A673 (cell line): ENCODE data around the gene CCDC78. TPM values are rescaled to one million over a fixed set of nuclear protein-coding genes. Genes with fewer than 3 reads are reported as not detected.
A peak's percentile ranks its signal among the peaks of the same experiment; 100 is the strongest.
"Not testable (repeated sequence)": the region's sequence is repeated elsewhere in the genome, so short reads cannot be mapped to it uniquely, and the experiment has no call there.

Experiments used
- BruUV-seq: library from RNA; stranded (reverse); fragments of 400-500 nt; replicated peaks from 2 replicates; lab custom pipeline; 2021; lab: Mats Ljungman, UMichigan
- CTCF ChIA-PET: fragments of 300-600 bp; sonication (Branson Sonifier 250); formaldehyde crosslinking; loops from one replicate; lab custom pipeline; 2022; ENCODE audit warnings: antibody characterized with exemption; lab: Charles Lee
- POLR2A ChIA-PET: fragments of 300-600 bp; sonication (Branson Sonifier 250); formaldehyde crosslinking; loops from one replicate; lab custom pipeline; 2022; ENCODE audit warnings: antibody characterized with exemption; ENCODE audit not compliant: low non-redundant PET; lab: Charles Lee
- DNase-seq: peaks from one replicate; pipeline ENCODE4 v3.0.0-alpha.2; 2015; ENCODE audit warnings: low spot score
- H3K27ac ChIP-seq: fragments of 200-600 bp; sonication (generic); 2 replicates; pipeline ENCODE4 v1.5.1; 2016; ENCODE audit warnings: mixed run types, low read depth, mild to moderate bottlenecking, mixed read lengths, antibody characterized with exemption, low read length; ENCODE audit not compliant: poor library complexity, severe bottlenecking
- H3K27me3 ChIP-seq: fragments of 200-600 bp; sonication (generic); replicated peaks from 2 replicates; pipeline ENCODE4 v1.6.1; 2017; ENCODE audit warnings: mixed run types, low read depth, mild to moderate bottlenecking, mixed read lengths, antibody characterized with exemption, low read length; ENCODE audit not compliant: insufficient read depth, poor library complexity
- H3K36me3 ChIP-seq: fragments of 200-600 bp; sonication (generic); 2 replicates; pipeline ENCODE4 v1.6.1; 2016; ENCODE audit warnings: mixed run types, mild to moderate bottlenecking, mixed read lengths, antibody characterized with exemption, low read length; ENCODE audit not compliant: insufficient read depth, poor library complexity, severe bottlenecking
- H3K4me1 ChIP-seq: fragments of 200-600 bp; sonication (generic); 2 replicates; pipeline ENCODE4 v1.6.1; 2017; ENCODE audit warnings: mixed run types, mild to moderate bottlenecking, mixed read lengths, antibody characterized with exemption, low read length; ENCODE audit not compliant: insufficient read depth, poor library complexity, severe bottlenecking
- H3K4me3 ChIP-seq: fragments of 200-600 bp; sonication (generic); 2 replicates; pipeline ENCODE4 v1.5.1; 2016; ENCODE audit warnings: low read depth, mixed run types, mild to moderate bottlenecking, mixed read lengths, low read length; ENCODE audit not compliant: poor library complexity, severe bottlenecking
- H3K9me3 ChIP-seq: fragments of 200-600 bp; sonication (generic); 2 replicates; pipeline ENCODE4 v1.6.1; 2016; ENCODE audit warnings: mixed run types, low read depth, mild to moderate bottlenecking, mixed read lengths, antibody characterized with exemption, low read length; ENCODE audit not compliant: poor library complexity, severe bottlenecking
- CTCF ChIP-seq: fragments of 300-800, 200-600 bp; sonication (generic); conservative IDR thresholded peaks from 2 replicates; pipeline ENCODE4 v1.5.1; 2017; ENCODE audit warnings: low read depth, mild to moderate bottlenecking, antibody characterized with exemption, low read length, moderate library complexity, mixed read lengths
- EZH2 ChIP-seq: fragments of 200-600 bp; sonication (generic); IDR thresholded peaks from 2 replicates; pipeline ENCODE4 v1.6.1; 2017; ENCODE audit warnings: borderline replicate concordance, low read depth, mild to moderate bottlenecking, mixed read lengths, antibody characterized with exemption, low read length; ENCODE audit not compliant: poor library complexity, severe bottlenecking
- intact Hi-C: fragments of 100-400 bp; cut with micrococcal nuclease; formaldehyde crosslinking; loops from one replicate; pipeline ENCODE4 v1.10.0; 2022; ENCODE audit not compliant: unreplicated experiment
- total RNA-seq: library from RNA; stranded (reverse); gene quantifications from 2 replicates; pipeline ENCODE4 v1.2.3, GENCODE V29; 2021

Gene CCDC78
- total RNA-seq, 1 experiment from 2014 or later: 0.28 TPM

GRCh38 chr16:746637-747036 is 20.4 kb upstream of the CCDC78 start:
- H3K9me3 ChIP-seq: no peaks in the 10 kb centered on the region
- ChIA-PET CTCF (no interaction called here), POLR2A (no interaction called here)
- no TSS peak for BruUV-seq
- no peaks in the 10 kb centered on the region for H3K36me3 ChIP-seq
- intact Hi-C loops: no loop called here
- DNase-seq: no peak
- no peak overlapping the region for H3K4me3 ChIP-seq
- no peaks in the 10 kb centered on the region for H3K27me3 ChIP-seq
- TF ChIP-seq CTCF (no peak), EZH2 (no peak)
- no peak overlapping the region for H3K27ac ChIP-seq
- H3K4me1 ChIP-seq: no peaks in the 10 kb centered on the region

GRCh38 chr16:745739-746138 is 19.5 kb upstream of the CCDC78 start:
- no peaks in the 10 kb centered on the region for H3K36me3 ChIP-seq
- intact Hi-C loops: no loop called here
- no peak for DNase-seq
- H3K27ac ChIP-seq: no peak overlapping the region
- no peaks in the 10 kb centered on the region for H3K9me3 ChIP-seq
- BruUV-seq: no TSS peak
- TF ChIP-seq EZH2 (no peak), CTCF (peak; percentile 36; the same call in 1 of the 2 replicates)
- no peaks in the 10 kb centered on the region for H3K4me1 ChIP-seq
- ChIA-PET POLR2A (no interaction called here), CTCF (interaction anchor here (0.6 to 0.7 kb wide), 2 partner anchors 29 to 312 kb away, joined by 3 to 5 read pairs; no protein-coding TSS in a partner anchor)
- H3K27me3 ChIP-seq: no peaks in the 10 kb centered on the region
- H3K4me3 ChIP-seq: no peak overlapping the region

- ChIA-PET POLR2A (no interaction called here), CTCF (interaction anchor here (1.1 kb wide), 1 partner anchor 31 kb away, joined by 3 read pairs; no protein-coding TSS in a partner anchor)
- no peak for TF ChIP-seq EZH2
- TF ChIP-seq CTCF: no peak
- no peaks in the 10 kb centered on the region for H3K9me3 ChIP-seq
- H3K27me3 ChIP-seq: no peaks in the 10 kb centered on the region
- no peak overlapping the region for H3K4me3 ChIP-seq
- peaks cover 5% of the 10 kb centered on the region for H3K4me1 ChIP-seq
- intact Hi-C loops: no loop called here
- H3K27ac ChIP-seq: no peak overlapping the region
- H3K36me3 ChIP-seq: no peaks in the 10 kb centered on the region
- DNase-seq: no peak
- no TSS peak for BruUV-seq
Observed at GRCh38 chr16:743794-744500, 17.7 kb upstream of the CCDC78 start.

GRCh38 chr16:742894-743293 is 16.7 kb upstream of the CCDC78 start:
- intact Hi-C loops, H3K27ac ChIP-seq, POLR2A ChIA-PET, H3K9me3 ChIP-seq, H3K36me3 ChIP-seq, H3K4me3 ChIP-seq, H3K4me1 ChIP-seq, BruUV-seq, DNase-seq, H3K27me3 ChIP-seq, CTCF ChIA-PET: not testable (repeated sequence)
